GM19239 (cell line): Measurements from ENCODE around the gene C19orf12.
A peak's percentile ranks its signal among the peaks of the same experiment; 100 is the strongest.

Experiments
- DNase-seq: peaks from one replicate; pipeline ENCODE4 v3.0.0; 2011; ENCODE audit warnings: low spot score; ENCODE audit not compliant: insufficient read length
- FAIRE-seq: peaks from 2 replicates; lab custom pipeline; 2011; peaks lifted over from hg19 to GRCh38; lab: Jason Lieb, UNC

Gene C19orf12

DNA sequence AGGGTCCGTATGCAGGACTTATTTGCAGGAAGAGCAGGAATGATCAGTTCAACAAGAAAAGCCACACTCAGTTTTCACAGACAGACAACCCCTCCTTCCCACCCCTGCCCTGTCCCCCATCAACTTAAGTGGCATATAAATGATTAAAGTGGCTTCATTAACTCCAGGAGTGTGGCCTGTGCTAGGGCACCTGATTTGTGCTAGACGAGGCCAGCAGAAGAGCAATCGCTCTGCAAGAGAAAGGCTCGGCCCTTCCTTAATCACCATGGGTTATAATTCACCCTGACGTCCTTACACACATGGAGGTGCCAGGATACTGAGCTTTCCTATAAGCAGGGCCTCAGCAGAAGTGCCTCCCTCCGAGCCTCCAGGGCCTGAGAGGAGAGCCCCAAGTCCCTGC is 14.6 kb downstream of the C19orf12 start:
- no peak for FAIRE-seq
- no peak for DNase-seq

- FAIRE-seq (no peak), DNase-seq (no peak)
Measured at GRCh38 chr19:29699861-29700260, 15.2 kb downstream of the C19orf12 start.

DNA sequence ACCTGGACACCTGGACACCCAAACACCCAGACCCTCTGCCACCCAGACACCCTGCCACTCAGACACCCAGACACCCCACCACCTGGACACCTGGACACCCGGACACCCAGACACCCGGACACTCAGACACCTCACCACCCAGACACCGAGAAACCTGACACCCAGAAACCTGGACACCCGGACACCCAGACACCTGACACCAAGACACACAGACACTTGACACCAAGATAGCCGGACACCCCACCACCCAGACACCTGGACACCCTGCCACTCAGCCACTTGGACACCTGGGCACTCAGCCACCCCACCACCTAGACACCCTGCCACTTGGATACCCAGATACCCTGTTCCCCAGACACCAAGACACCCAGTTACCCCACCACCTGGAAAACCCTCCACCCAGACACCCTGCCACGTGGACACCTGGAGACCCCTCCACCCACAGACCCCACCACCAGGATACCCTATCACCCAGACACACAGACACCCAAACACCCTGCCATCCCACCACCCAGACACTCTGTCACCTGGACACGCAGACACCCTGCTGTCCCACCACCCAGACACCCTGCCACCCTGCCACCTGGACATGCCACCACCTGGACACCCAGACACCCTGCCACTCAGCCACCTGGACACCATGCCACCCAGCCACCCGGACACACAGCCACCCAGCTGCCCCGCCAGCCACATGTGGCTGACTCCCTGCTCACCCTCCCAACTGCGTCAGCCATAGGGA is 17.4 kb downstream of the C19orf12 start:
- DNase-seq = no peak

DNA sequence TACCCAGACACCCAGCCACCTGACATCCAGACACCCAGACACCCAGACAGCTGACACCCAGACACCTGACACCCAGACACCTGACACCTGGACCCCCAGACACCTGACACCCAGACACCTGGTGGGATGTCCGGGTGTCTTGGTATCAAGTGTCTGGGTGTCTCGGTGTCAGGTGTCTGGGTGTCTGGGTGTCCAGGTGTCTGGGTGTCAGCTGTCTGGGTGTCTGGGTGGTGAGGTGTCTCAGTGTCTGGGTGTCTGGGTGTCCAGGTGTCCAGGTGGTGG is 18.6 kb downstream of the C19orf12 start:
- FAIRE-seq (no peak), DNase-seq (no peak)

More for the DNA sequence above, 17.4 kb downstream of the C19orf12 start:
- no peak for FAIRE-seq

GRCh38 chr19:29695765-29696564 is 19.1 kb downstream of the C19orf12 start:
- DNase-seq (no peak), FAIRE-seq (no peak)

- DNase-seq (peak; percentile 61), FAIRE-seq (peak; percentile 88)
Measured at GRCh38 chr19:29694669-29695627, 20.1 kb downstream of the C19orf12 start.

DNA sequence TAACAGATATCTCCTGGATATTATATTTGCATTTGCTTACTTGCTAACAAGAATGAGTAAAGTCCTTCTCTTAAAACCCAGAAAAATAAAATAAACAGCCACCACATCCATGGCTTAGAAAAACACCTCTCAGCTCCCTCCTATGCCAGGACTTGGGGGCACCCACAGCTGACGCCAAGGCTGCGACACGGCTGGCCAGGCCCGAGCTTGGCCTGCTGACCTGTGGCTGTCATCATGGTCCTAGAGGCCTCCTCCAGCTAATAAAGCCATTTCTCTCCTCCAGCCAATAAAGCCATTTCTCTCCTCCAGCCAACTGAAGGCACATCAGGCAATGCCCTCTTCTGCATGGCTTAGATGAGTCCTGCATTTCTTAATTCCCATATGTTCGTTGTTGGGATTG is 20.9 kb downstream of the C19orf12 start:
- no peak for FAIRE-seq
- DNase-seq = no peak

GRCh38 chr19:29690842-29691241 is 24.2 kb downstream of the C19orf12 start:
- peak; percentile 33 for FAIRE-seq

DNA sequence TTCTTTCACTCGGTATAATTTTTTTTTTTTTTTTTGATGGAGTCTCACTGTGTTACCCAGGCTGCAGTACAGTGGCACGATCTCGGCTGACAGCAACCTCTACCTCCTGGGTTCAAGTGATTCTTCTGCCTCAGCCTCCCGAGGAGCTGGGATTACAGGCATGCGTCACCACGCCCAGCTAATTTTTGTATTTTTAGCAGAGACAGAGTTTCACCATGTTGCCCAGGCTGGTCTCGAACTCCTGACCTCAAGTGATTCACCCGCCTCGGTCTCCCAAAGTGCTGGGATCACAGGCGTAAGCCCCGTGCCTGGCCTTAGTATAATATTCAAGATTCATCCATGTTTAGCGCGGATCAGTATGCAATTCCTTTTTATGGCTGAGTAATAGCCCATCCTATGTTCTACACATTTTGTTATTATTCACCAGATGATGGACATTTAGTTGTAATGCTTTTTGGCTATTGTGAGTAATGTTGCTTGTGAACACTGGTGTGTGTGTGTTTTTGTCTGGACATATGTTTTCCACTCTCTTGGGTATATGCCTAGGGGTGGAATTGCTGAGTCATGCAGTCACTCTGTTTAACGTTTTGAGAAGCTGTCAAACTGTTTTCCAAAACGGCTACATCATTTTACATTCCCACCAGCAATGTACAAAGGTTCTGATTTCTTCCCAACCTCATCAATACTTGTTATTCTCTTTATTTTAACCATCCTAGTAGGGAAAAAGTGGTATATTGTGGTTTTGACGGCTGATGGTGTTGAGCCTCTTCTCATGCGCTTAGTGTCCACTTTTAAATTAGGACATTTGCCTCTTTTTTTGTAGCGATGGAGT is 26.9 kb downstream of the C19orf12 start:
- no peak for FAIRE-seq

More at GRCh38 chr19:29690842-29691241, 24.2 kb downstream of the C19orf12 start:
- DNase-seq = no peak

DNA sequence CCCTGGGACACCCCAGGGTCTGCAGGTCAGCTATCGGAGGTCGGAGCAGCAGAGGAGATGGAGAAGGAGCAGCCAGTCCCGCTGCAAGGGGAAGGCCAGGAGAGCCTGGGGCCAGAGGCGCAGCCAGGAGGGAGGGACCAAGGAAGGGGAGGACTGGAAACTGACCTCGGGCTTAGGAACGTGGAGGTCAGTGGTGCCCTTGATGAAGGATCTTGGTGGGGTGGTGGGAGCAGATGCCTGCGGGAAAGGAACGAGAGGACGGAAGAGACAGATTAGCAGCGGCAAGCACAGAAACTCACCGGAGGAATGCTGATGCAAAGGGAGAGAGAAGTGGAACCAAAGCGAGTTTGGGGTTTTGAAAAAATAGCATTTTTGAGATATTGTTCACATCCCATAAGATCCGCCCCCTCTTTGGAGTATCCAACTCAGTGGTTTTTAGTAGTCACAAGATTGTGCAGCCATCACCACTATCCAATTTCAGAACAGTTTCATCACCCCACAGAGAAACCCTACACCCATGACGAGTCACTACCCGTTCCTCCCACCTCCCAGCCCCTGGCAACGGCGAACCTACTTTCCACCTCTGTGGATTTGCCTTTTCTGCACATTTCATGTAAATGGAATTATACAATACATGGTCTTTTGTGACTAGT is 27.7 kb downstream of the C19orf12 start:
- DNase-seq (no peak), FAIRE-seq (no peak)

More for the DNA sequence above, 26.9 kb downstream of the C19orf12 start:
- no peak for DNase-seq

DNA sequence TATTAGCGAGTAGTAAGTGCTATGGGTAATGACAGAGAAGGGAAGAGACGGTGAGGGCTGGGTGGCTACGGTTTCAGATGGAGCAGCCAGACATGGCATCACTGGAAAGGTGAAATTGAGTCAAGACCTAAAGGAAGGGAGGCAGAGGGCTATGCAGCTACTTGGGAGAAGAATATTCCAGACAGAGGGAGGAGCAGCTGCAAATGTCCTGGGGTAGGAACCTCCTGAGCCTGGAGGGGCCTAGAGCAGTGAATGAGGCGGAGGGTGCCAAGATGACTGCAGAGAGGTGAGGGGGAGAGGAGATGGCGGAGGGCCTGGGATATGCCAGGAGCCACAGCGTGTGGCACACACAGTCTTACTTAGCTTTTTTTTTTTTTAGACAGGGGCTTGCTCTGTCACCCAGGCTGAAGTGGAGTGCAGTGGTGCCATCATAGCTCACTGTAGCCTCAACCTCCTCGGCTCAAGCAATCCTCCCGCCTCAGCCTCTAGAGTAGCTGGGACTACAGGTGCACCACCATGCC is 28.7 kb downstream of the C19orf12 start:
- DNase-seq = no peak
- no peak for FAIRE-seq

- FAIRE-seq (no peak), DNase-seq (no peak)
Measured at GRCh38 chr19:29685326-29685725, 29.7 kb downstream of the C19orf12 start.

DNA sequence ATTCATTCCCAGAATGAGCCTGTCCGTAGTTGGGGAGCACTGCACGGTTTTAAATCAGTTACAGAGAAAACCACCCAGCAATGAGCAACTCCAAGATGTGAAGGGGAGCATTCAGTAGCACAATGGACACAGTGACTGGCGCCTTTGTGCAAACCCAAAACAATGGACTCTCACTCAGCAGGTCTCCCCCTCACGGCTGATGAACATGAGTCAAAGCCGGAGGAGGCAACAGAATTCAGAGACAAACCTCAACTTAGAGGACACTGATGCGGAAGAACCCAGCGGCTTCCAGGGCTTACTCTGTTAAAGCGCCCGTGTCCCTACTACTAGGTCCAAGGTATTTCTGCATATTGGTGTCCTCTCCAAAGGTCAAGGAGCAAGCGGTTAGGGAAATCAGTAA is 32.1 kb downstream of the C19orf12 start:
- DNase-seq = no peak
- no peak for FAIRE-seq

DNA sequence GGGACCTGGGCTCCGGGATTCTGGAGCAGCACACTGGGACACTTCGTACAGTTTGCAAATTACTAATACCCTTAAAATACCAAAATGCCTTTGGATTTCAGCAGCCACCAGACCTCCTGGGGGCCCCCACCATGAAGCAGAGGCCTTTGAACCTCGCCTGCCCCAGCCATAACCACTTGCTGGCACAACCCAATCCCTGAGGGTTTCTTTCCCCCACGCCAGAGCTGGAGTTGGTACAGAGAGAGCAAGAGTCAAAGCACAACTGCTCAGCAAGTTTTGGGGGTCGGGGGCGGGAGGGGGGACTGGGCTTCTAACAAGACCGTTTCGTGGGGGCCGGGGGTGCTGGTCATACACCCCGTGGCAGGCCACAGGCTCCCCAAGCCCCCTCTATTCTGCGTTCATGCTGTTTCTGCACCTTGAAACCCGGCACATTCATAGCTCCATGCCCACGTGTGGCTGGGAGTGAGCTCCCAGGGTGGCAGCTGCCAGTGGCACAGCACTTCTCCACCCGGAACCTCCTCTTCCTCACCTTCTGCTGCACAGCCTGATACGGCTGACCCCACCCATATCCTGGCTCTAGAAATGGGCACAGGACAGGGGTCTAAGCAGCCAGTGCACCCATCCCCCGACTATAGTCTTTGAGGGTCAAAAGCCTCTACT is 32.7 kb downstream of the C19orf12 start:
- FAIRE-seq = no peak
- DNase-seq = no peak

DNA sequence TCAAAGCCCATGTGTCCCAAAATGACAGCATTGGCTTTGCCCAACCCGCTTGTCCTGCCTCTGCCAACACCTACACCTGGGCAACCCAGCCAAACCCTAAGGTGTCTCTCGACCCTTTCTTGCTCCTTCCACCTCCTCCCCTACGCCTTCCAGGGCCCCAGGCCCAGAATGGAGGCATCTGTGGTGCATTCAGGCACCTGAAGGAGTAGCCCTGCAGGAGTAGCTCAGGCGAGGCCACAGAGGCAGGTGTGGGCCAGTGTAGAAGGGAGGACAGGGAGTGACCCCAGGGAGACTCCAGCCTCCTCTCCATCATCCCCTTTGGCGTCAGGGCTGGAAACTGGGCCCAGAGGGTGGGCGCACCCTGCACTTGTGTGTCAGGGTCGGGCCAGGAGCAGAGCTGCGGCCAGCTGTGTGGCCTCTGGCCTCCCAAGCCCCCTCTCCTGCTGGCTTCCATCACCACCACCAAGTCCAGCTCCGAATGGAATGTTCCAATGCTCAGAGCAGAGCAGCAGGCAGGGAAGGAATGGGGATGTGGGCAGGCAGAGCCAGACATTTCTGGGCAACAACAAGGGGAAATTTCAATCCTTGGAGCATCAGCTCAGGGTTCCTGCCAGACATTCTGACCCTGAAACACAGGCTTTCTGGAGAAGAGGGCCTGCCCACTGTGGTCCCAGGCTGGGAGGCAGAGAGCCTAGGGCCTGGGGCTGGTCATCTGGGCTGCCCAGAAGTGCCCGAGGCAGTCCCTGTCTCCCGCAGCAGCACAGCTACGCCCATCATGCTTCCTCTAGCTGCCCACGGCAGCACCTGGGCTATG is 33.4 kb downstream of the C19orf12 start:
- FAIRE-seq (no peak), DNase-seq (no peak)

GRCh38 chr19:29680937-29681336 is 34.1 kb downstream of the C19orf12 start:
- FAIRE-seq (no peak), DNase-seq (no peak)

DNA sequence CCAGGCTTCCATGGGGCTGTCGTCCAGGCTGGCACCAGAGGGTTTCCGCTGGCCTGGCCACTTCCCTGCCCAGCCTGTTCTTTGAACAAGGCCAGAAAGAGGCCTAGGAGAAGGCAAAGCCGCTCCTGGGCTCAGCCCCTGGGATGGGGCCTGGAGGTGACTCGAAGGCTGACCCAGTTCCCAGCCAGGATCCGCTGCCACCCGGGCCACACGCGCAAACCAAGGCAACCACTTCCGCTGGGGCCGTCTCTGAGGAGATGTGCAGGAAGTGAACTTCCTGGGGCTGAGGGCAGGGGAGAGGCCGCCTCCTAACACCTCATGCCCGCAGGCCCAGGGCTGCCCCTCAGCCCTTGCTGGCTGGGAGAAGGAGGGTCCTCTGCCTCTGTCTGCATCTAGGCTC is 34.6 kb downstream of the C19orf12 start:
- FAIRE-seq (peak; percentile 95), DNase-seq (peak; percentile 84)
